HG02852 (cell line): ENCODE data around the gene GNAQ.

ENCODE experiments used
- ATAC-seq: cut with Tn5 transposase; IDR thresholded peaks from one replicate; pipeline ENCODE4 v1.9.1; 2021; ENCODE audit warnings: mild to moderate bottlenecking, moderate library complexity; ENCODE audit not compliant: unreplicated experiment

The GNAQ gene

GRCh38 chr9:78004478-78005229 lies 27.0 kb downstream of the GNAQ start:
- no peak for ATAC-seq

- no peak for ATAC-seq
Measured at GRCh38 chr9:78003730-78004129, 27.9 kb downstream of the GNAQ start.

GRCh38 chr9:78001946-78002731 lies 29.5 kb downstream of the GNAQ start:
- no peak for ATAC-seq

GRCh38 chr9:78000221-78000620 lies 31.4 kb downstream of the GNAQ start:
- ATAC-seq, result no peak

GRCh38 chr9:77999231-77999631 lies 32.4 kb downstream of the GNAQ start:
- ATAC-seq, result no peak

GRCh38 chr9:77997611-77998284 lies 33.9 kb downstream of the GNAQ start:
- no peak for ATAC-seq

GRCh38 chr9:77996696-77997095 lies 34.9 kb downstream of the GNAQ start:
- no peak for ATAC-seq

- no peak for ATAC-seq
Measured at GRCh38 chr9:77991191-77991590, 40.4 kb downstream of the GNAQ start.

- no peak for ATAC-seq
Measured at GRCh38 chr9:77989909-77990308, 41.7 kb downstream of the GNAQ start.

GRCh38 chr9:77989458-77989857 lies 42.2 kb downstream of the GNAQ start:
- ATAC-seq, result no peak

GRCh38 chr9:77988630-77989029 lies 43.0 kb downstream of the GNAQ start:
- ATAC-seq, result no peak

GRCh38 chr9:77987880-77988525 lies 43.6 kb downstream of the GNAQ start:
- no peak for ATAC-seq

- no peak for ATAC-seq
Measured at GRCh38 chr9:77987081-77987656, 44.4 kb downstream of the GNAQ start.

GRCh38 chr9:77985996-77986395 lies 45.6 kb downstream of the GNAQ start:
- no peak for ATAC-seq

- no peak for ATAC-seq
Measured at GRCh38 chr9:77983320-77983662, 48.3 kb downstream of the GNAQ start.

GRCh38 chr9:77982581-77983319 lies 48.9 kb downstream of the GNAQ start:
- no peak for ATAC-seq

GRCh38 chr9:77981907-77982306 lies 49.7 kb downstream of the GNAQ start:
- ATAC-seq, result no peak

GRCh38 chr9:77981332-77981731 lies 50.3 kb downstream of the GNAQ start:
- ATAC-seq, result no peak

GRCh38 chr9:77980622-77981021 lies 51.0 kb downstream of the GNAQ start:
- no peak for ATAC-seq

GRCh38 chr9:77978086-77978781 lies 53.4 kb downstream of the GNAQ start:
- ATAC-seq, result no peak
